HG03039 (cell line): Measurements from ENCODE around the gene ATP5F1D.
"Not testable (repeated sequence)": the region's sequence is repeated elsewhere in the genome, so short reads cannot be mapped to it uniquely, and the experiment has no call there.

ENCODE experiments used
- ATAC-seq: cut with Tn5 transposase; IDR thresholded peaks from one replicate; pipeline ENCODE4 v1.9.1; 2021; ENCODE audit warnings: mild to moderate bottlenecking, moderate library complexity; ENCODE audit not compliant: unreplicated experiment

Gene ATP5F1D

GRCh38 chr19:1241417-1242095 lies at the start of gene ATP5F1D:
Gene ATP5F1D, plus strand, starts transcription at chr19:1241751. Its CDS starts 100 bp downstream, at chr19:1241851.
- peak; percentile 39 for ATAC-seq

- ATAC-seq = no peak
Observed at GRCh38 chr19:1199531-1199930, 42.0 kb upstream of the ATP5F1D start.

- not testable (repeated sequence) for ATAC-seq
Observed at GRCh38 chr19:1200614-1201013, 40.9 kb upstream of the ATP5F1D start.

GRCh38 chr19:1205114-1206099 lies 36.1 kb upstream of the ATP5F1D start, which contains the start of gene STK11:
Gene STK11, plus strand, starts transcription at chr19:1205778. Its CDS starts 1,136 bp downstream, at chr19:1206914.
- peak; percentile 88 for ATAC-seq

- ATAC-seq = no peak
Observed at GRCh38 chr19:1206150-1206863, 35.2 kb upstream of the ATP5F1D start.

GRCh38 chr19:1206864-1207450 lies 34.6 kb upstream of the ATP5F1D start:
- ATAC-seq = no peak

- ATAC-seq = not testable (repeated sequence)
Observed at GRCh38 chr19:1208830-1209229, 32.7 kb upstream of the ATP5F1D start.

GRCh38 chr19:1210227-1210538 lies 31.4 kb upstream of the ATP5F1D start:
- no peak for ATAC-seq

GRCh38 chr19:1211494-1212234 lies 29.9 kb upstream of the ATP5F1D start:
- ATAC-seq = no peak

GRCh38 chr19:1213391-1214286 lies 27.9 kb upstream of the ATP5F1D start:
- no peak for ATAC-seq

GRCh38 chr19:1214299-1214861 lies 27.2 kb upstream of the ATP5F1D start:
- ATAC-seq = no peak

GRCh38 chr19:1214862-1215731 lies 26.5 kb upstream of the ATP5F1D start:
- ATAC-seq = no peak

- no peak for ATAC-seq
Observed at GRCh38 chr19:1216756-1217155, 24.8 kb upstream of the ATP5F1D start.

GRCh38 chr19:1217366-1217765 lies 24.2 kb upstream of the ATP5F1D start:
- no peak for ATAC-seq

- no peak for ATAC-seq
Observed at GRCh38 chr19:1218751-1219567, 22.6 kb upstream of the ATP5F1D start.

- ATAC-seq = no peak
Observed at GRCh38 chr19:1219786-1220476, 21.6 kb upstream of the ATP5F1D start.
